Lower leg skin (tissue), 3 donors: ENCODE measurements around the gene ZNF618.

Source experiments
- CTCF ChIP-seq, 3 donors: fragments of 450-650 bp; IDR thresholded peaks; one replicate each; pipeline ENCODE4 v1.5.1; 2016; ENCODE audit warnings: antibody characterized with exemption in 3 of 3, mild to moderate bottlenecking in 3 of 3, moderate library complexity in 2 of 3
- POLR2A ChIP-seq, 2 donors: fragments of 450-650 bp; IDR thresholded peaks; one replicate each; pipeline ENCODE4 v1.6.1; 2016 to 2017; ENCODE audit warnings: antibody characterized with exemption in 2 of 2, mild to moderate bottlenecking in 1 of 2, moderate library complexity in 1 of 2

GRCh38 chr9:113906411-113907110, 30.5 kb downstream of the ZNF618 start:
- TF ChIP-seq CTCF (IDR thresholded peaks at IDR 0.05) (no peak), POLR2A (IDR thresholded peaks at IDR 0.05) (no peak)
